A673 (cell line): ENCODE measurements around the gene ARMC8.

ENCODE experiments used
- EZH2 ChIP-seq: fragments of 200-600 bp; sonication (generic); IDR thresholded peaks from 2 replicates; pipeline ENCODE4 v1.6.1; 2017; ENCODE audit warnings: borderline replicate concordance, low read depth, mild to moderate bottlenecking, mixed read lengths, antibody characterized with exemption, low read length; ENCODE audit not compliant: poor library complexity, severe bottlenecking
- TF ChIP-seq, protein P1 (sequence below): fragments of 300-800, 200-600 bp; sonication (generic); conservative IDR thresholded peaks from 2 replicates; pipeline ENCODE4 v1.5.1; 2017; ENCODE audit warnings: low read depth, mild to moderate bottlenecking, antibody characterized with exemption, low read length, moderate library complexity, mixed read lengths

DNA sequence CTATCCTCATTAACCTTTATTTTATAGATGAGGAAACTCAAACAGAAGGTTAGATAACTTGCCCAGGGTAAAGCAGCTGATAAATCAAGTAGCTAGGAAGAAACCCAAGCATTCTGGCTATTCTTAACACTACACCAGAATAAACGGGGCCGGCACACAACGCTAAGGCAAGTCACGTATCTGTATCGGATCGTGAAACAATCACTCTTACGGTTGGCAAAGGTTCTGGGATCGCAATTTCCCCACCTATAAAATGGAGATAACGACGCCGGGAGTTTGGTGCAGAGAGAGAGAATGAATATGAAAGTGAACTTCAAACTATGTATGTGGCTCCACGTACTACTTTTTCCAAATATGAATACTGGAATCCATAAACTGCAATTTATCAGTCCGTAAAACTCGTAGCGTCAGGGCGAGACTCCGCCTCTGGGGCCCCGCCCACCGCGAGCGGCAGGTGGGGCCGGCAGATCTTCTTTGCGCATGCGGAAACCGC is 252 bp upstream of the ARMC8 start:
- TF ChIP-seq, protein P1, sequence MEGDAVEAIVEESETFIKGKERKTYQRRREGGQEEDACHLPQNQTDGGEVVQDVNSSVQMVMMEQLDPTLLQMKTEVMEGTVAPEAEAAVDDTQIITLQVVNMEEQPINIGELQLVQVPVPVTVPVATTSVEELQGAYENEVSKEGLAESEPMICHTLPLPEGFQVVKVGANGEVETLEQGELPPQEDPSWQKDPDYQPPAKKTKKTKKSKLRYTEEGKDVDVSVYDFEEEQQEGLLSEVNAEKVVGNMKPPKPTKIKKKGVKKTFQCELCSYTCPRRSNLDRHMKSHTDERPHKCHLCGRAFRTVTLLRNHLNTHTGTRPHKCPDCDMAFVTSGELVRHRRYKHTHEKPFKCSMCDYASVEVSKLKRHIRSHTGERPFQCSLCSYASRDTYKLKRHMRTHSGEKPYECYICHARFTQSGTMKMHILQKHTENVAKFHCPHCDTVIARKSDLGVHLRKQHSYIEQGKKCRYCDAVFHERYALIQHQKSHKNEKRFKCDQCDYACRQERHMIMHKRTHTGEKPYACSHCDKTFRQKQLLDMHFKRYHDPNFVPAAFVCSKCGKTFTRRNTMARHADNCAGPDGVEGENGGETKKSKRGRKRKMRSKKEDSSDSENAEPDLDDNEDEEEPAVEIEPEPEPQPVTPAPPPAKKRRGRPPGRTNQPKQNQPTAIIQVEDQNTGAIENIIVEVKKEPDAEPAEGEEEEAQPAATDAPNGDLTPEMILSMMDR = no peak
- no peak for TF ChIP-seq EZH2
